RWPE2 (cell line): ENCODE data around the gene PXMP4.

Source experiments
- ATAC-seq: fragments of 200-7000 bp; cut with Tn5 transposase; 3 replicates; pipeline ENCODE4 v1.9.1; 2021; ENCODE audit warnings: low read depth
- DNase-seq: peaks from one replicate; pipeline ENCODE4 v3.0.0-alpha.2; 2020; ENCODE audit warnings: low spot score
- H3K27ac ChIP-seq: fragments of 450-650 bp; 2 replicates; pipeline ENCODE4 v1.5.1; 2017; ENCODE audit warnings: mild to moderate bottlenecking; ENCODE audit not compliant: poor library complexity, severe bottlenecking
- H3K27me3 ChIP-seq: fragments of 250-450 bp; sonication (Bioruptor Pico); 2 replicates; pipeline ENCODE4 v1.5.1; 2021; ENCODE audit warnings: mild to moderate bottlenecking, moderate library complexity; ENCODE audit not compliant: insufficient read depth, poor library complexity, severe bottlenecking
- H3K36me3 ChIP-seq: fragments of 250-450 bp; sonication (Bioruptor Pico); 2 replicates; pipeline ENCODE4 v1.5.1; 2020; ENCODE audit warnings: low read depth, mild to moderate bottlenecking, moderate library complexity
- H3K4me1 ChIP-seq: fragments of 250-450 bp; sonication (Bioruptor Pico); 2 replicates; pipeline ENCODE4 v1.5.1; 2021; ENCODE audit warnings: mild to moderate bottlenecking, moderate library complexity; ENCODE audit not compliant: insufficient read depth, poor library complexity, severe bottlenecking
- H3K4me3 ChIP-seq: fragments of 250-450 bp; sonication (Bioruptor Pico); 2 replicates; pipeline ENCODE4 v1.5.1; 2021; ENCODE audit warnings: mild to moderate bottlenecking, moderate library complexity; ENCODE audit not compliant: severe bottlenecking
- H3K9me3 ChIP-seq: fragments of 250-450 bp; sonication (Bioruptor Pico); 2 replicates; pipeline ENCODE4 v1.5.1; 2021; ENCODE audit warnings: mild to moderate bottlenecking, moderate library complexity; ENCODE audit not compliant: severe bottlenecking
- CTCF ChIP-seq: fragments of 450-650 bp; IDR thresholded peaks from one replicate; pipeline ENCODE4 v1.5.1; 2017; ENCODE audit warnings: mild to moderate bottlenecking, moderate library complexity; ENCODE audit not compliant: poor library complexity, severe bottlenecking

The PXMP4 gene

GRCh38 chr20:33660035-33660684 is 60.0 kb downstream of the PXMP4 start:
- DNase-seq (peak; percentile 80), ATAC-seq (no peak)
- Histone ChIP-seq H3K27me3 (no peaks in the 10 kb centered on the region), H3K36me3 (no peaks in the 10 kb centered on the region), H3K27ac (no peak overlapping the region), H3K4me3 (no peak overlapping the region), H3K9me3 (no peaks in the 10 kb centered on the region), H3K4me1 (no peaks in the 10 kb centered on the region)
- TF ChIP-seq CTCF, result no peak

- H3K27ac ChIP-seq, result no peak overlapping the region
- TF ChIP-seq CTCF, result no peak
- no peak overlapping the region for H3K4me3 ChIP-seq
- no peaks in the 10 kb centered on the region for H3K27me3 ChIP-seq
- no peak for ATAC-seq
- H3K9me3 ChIP-seq, result no peaks in the 10 kb centered on the region
- no peaks in the 10 kb centered on the region for H3K4me1 ChIP-seq
- DNase-seq, result peak; percentile 86
- no peaks in the 10 kb centered on the region for H3K36me3 ChIP-seq
Measured at GRCh38 chr20:33659341-33660034, 60.6 kb downstream of the PXMP4 start.

- no peak for ATAC-seq
- H3K27ac ChIP-seq, result no peak overlapping the region
- no peaks in the 10 kb centered on the region for H3K4me1 ChIP-seq
- TF ChIP-seq CTCF, result no peak
- H3K27me3 ChIP-seq, result no peaks in the 10 kb centered on the region
- no peaks in the 10 kb centered on the region for H3K36me3 ChIP-seq
- H3K9me3 ChIP-seq, result no peaks in the 10 kb centered on the region
- H3K4me3 ChIP-seq, result no peak overlapping the region
- DNase-seq, result no peak
Measured at GRCh38 chr20:33658929-33659328, 61.2 kb downstream of the PXMP4 start.

- no peak for TF ChIP-seq CTCF
- H3K4me1 ChIP-seq, result no peaks in the 10 kb centered on the region
- no peak overlapping the region for H3K4me3 ChIP-seq
- no peaks in the 10 kb centered on the region for H3K27me3 ChIP-seq
- H3K36me3 ChIP-seq, result no peaks in the 10 kb centered on the region
- no peak overlapping the region for H3K27ac ChIP-seq
- H3K9me3 ChIP-seq, result no peaks in the 10 kb centered on the region
- peak; percentile 84 for DNase-seq
- no peak for ATAC-seq
Measured at GRCh38 chr20:33658510-33658909, 61.6 kb downstream of the PXMP4 start.

GRCh38 chr20:33657704-33658095 is 62.4 kb downstream of the PXMP4 start:
- Histone ChIP-seq H3K9me3 (no peaks in the 10 kb centered on the region), H3K4me1 (no peaks in the 10 kb centered on the region), H3K4me3 (no peak overlapping the region), H3K36me3 (no peaks in the 10 kb centered on the region), H3K27me3 (no peaks in the 10 kb centered on the region), H3K27ac (no peak overlapping the region)
- ATAC-seq (no peak), DNase-seq (peak; percentile 85)
- TF ChIP-seq CTCF, result no peak
